ENCODE data around the gene MGAT3.

MGAT3 gene

GRCh38 chr22:39474351-39475111, 17.7 kb downstream of the MGAT3 start:
- no peak overlapping the region for H3K27ac ChIP-seq (ENCODE audit: low read length)
- no peak overlapping the region for H2AFZ ChIP-seq (ENCODE audit: low read length)
- no peaks in the 10 kb centered on the region for H3K9me3 ChIP-seq (replicated peaks; ENCODE audit: insufficient read depth, low read length)
- H3K79me2 ChIP-seq (ENCODE audit: low read length) = peaks cover 86% of the 10 kb centered on the region
- H3K36me3 ChIP-seq (replicated peaks; ENCODE audit: insufficient read depth, low read length) = peaks cover 3% of the 10 kb centered on the region; the same call in 1 of the 2 replicates
- H3K4me1 ChIP-seq (ENCODE audit: low read length) = peaks cover 32% of the 10 kb centered on the region
- no peaks in the 10 kb centered on the region for H4K20me1 ChIP-seq (ENCODE audit: insufficient read depth, low read length)
- H3K4me3 ChIP-seq (ENCODE audit: low read length) = no peak overlapping the region
- TF ChIP-seq EZH2 (optimal IDR thresholded peaks at IDR 0.05; ENCODE audit: low read depth, low read length) (no peak), EZH2phosphoT487 (IDR thresholded peaks at IDR 0.05; ENCODE audit: low read length) (no peak), CTCF (IDR thresholded peaks at IDR 0.05; ENCODE audit: low read length) (no peak)
- H3K27me3 ChIP-seq (replicated peaks; ENCODE audit: insufficient read depth, low read length) = no peaks in the 10 kb centered on the region
- H3K9ac ChIP-seq (ENCODE audit: low read length) = no peak overlapping the region
- no peak for DNase-seq
- H3F3A ChIP-seq (ENCODE audit: insufficient read depth, low read length) = peaks cover 27% of the 10 kb centered on the region
- H3K9me2 ChIP-seq (replicated peaks; ENCODE audit: insufficient read depth, low read length) = no peaks in the 10 kb centered on the region
- H3K4me2 ChIP-seq (ENCODE audit: low read depth, low read length) = no peak overlapping the region

GRCh38 chr22:39475337-39475736, 18.5 kb downstream of the MGAT3 start:
- Histone ChIP-seq H3K4me2 (ENCODE audit: low read depth, low read length) (no peak overlapping the region), H3K4me3 (ENCODE audit: low read length) (no peak overlapping the region), H3K9ac (ENCODE audit: low read length) (no peak overlapping the region), H3K27ac (ENCODE audit: low read length) (no peak overlapping the region), H2AFZ (ENCODE audit: low read length) (no peak overlapping the region), H3K36me3 (replicated peaks; ENCODE audit: insufficient read depth, low read length) (peaks cover 3% of the 10 kb centered on the region; the same call in 1 of the 2 replicates), H3K27me3 (replicated peaks; ENCODE audit: insufficient read depth, low read length) (no peaks in the 10 kb centered on the region), H3K9me3 (replicated peaks; ENCODE audit: insufficient read depth, low read length) (no peaks in the 10 kb centered on the region), H3K79me2 (ENCODE audit: low read length) (peaks cover 86% of the 10 kb centered on the region), H3K4me1 (ENCODE audit: low read length) (peaks cover 31% of the 10 kb centered on the region), H3F3A (ENCODE audit: insufficient read depth, low read length) (peaks cover 27% of the 10 kb centered on the region), H4K20me1 (ENCODE audit: insufficient read depth, low read length) (no peaks in the 10 kb centered on the region), H3K9me2 (replicated peaks; ENCODE audit: insufficient read depth, low read length) (no peaks in the 10 kb centered on the region)
- DNase-seq = no peak
- TF ChIP-seq EZH2 (optimal IDR thresholded peaks at IDR 0.05; ENCODE audit: low read depth, low read length) (no peak), CTCF (IDR thresholded peaks at IDR 0.05; ENCODE audit: low read length) (no peak)

- DNase-seq = no peak
- Histone ChIP-seq H4K20me1 (ENCODE audit: insufficient read depth, low read length) (no peaks in the 10 kb centered on the region), H3K9ac (ENCODE audit: low read length) (no peak overlapping the region), H3K79me2 (ENCODE audit: low read length) (peaks cover 86% of the 10 kb centered on the region), H3K27me3 (replicated peaks; ENCODE audit: insufficient read depth, low read length) (no peaks in the 10 kb centered on the region), H3F3A (ENCODE audit: insufficient read depth, low read length) (peaks cover 23% of the 10 kb centered on the region), H3K36me3 (replicated peaks; ENCODE audit: insufficient read depth, low read length) (peaks cover 3% of the 10 kb centered on the region; the same call in 1 of the 2 replicates), H3K9me3 (replicated peaks; ENCODE audit: insufficient read depth, low read length) (no peaks in the 10 kb centered on the region), H3K4me3 (ENCODE audit: low read length) (no peak overlapping the region), H2AFZ (ENCODE audit: low read length) (no peak overlapping the region), H3K4me2 (ENCODE audit: low read depth, low read length) (no peak overlapping the region), H3K4me1 (ENCODE audit: low read length) (peaks cover 26% of the 10 kb centered on the region), H3K9me2 (replicated peaks; ENCODE audit: insufficient read depth, low read length) (no peaks in the 10 kb centered on the region), H3K27ac (ENCODE audit: low read length) (no peak overlapping the region)
- TF ChIP-seq CTCF (IDR thresholded peaks at IDR 0.05; ENCODE audit: low read length) (no peak), EZH2phosphoT487 (IDR thresholded peaks at IDR 0.05; ENCODE audit: low read length) (no peak), EZH2 (optimal IDR thresholded peaks at IDR 0.05; ENCODE audit: low read depth, low read length) (no peak)
Observed at GRCh38 chr22:39475902-39476301, 19.1 kb downstream of the MGAT3 start.

Data from MM.1S (cell line).